Stimulated activated CD8-positive, alpha-beta memory T cell treated with anti-CD3 and anti-CD28 coated beads, Interleukin-7, amount 100 ng/mL, for 48 hours (primary cell): ENCODE measurements around the gene LRP1B.

Source experiments
- DNase-seq, 2 donors: peaks; one replicate each; pipeline ENCODE4 v3.0.0-alpha.2; 2020; ENCODE audit warnings: low read depth in 1 of 2; ENCODE audit errors: extremely low read depth in 1 of 2

LRP1B gene

GRCh38 chr2:141364821-141365220 is 766.0 kb downstream of the LRP1B start:
- DNase-seq, result no peak

- no peak for DNase-seq
These were observed 768.5 kb downstream of the LRP1B start for GRCh38 chr2:141362311-141362710.

- no peak for DNase-seq
These were observed 782.3 kb downstream of the LRP1B start for GRCh38 chr2:141348481-141348880.

- DNase-seq, result no peak
These were observed 789.4 kb downstream of the LRP1B start for GRCh38 chr2:141341444-141341843.

GRCh38 chr2:141331127-141331526 is 799.7 kb downstream of the LRP1B start:
- no peak for DNase-seq

DNA sequence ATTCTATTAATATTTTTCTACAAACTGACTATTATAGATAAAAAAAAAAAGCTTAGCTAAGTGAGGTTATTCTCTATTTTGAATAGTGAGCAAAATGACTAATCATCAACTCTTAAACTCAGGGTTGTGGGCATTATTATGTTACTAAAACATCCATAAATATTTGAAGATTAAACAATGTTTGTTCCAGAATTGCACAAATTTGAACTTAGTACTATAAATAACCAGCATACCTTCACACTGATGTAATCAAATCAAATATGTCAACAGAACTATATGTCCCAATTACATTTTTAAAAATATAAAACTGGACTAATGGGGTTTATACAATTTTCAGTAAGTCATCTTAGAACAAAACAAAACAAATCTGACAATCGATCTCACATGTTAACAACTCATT is 800.9 kb downstream of the LRP1B start:
- DNase-seq, result no peak

DNA sequence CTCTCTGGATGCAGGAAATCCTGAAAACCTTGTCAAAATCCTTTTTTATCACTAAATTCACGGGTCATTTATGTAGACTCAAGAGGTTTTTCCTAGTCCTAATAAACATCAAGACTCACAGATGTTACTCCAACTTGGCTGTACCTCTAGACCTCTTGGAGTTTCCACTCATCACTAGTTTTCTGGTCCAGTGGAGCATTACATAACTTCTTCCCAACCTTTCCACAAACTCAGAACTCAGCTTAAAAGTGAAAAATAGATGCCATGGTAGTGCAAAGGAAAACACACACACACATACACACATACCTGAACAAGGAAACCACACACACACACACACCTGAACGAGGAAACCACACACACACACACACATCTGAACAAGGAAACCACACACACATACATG is 807.2 kb downstream of the LRP1B start:
- no peak for DNase-seq

GRCh38 chr2:141317986-141318385 is 812.8 kb downstream of the LRP1B start:
- DNase-seq, result no peak

DNA sequence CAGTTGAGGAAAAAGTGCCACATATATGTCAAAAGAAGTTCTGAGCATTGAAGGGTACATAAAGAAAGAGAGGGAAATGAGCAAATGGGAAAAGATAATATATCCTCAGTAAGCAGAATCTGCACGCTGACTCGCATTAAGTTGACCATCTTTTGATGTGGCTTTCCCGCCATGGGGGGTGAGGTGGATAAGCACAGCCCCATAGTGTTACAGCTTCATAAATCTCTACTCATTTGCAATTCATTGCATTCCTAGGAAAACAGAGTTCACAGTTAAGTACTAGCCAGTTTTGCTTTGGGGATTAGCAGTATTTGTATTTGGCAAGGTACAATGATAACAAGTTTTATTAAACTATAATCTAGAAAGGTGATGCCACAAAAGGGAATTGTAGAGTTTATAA is 814.2 kb downstream of the LRP1B start:
- DNase-seq, result no peak

GRCh38 chr2:141316103-141316502 is 814.7 kb downstream of the LRP1B start:
- DNase-seq, result no peak

GRCh38 chr2:141313972-141314371 is 816.8 kb downstream of the LRP1B start:
- no peak for DNase-seq

DNA sequence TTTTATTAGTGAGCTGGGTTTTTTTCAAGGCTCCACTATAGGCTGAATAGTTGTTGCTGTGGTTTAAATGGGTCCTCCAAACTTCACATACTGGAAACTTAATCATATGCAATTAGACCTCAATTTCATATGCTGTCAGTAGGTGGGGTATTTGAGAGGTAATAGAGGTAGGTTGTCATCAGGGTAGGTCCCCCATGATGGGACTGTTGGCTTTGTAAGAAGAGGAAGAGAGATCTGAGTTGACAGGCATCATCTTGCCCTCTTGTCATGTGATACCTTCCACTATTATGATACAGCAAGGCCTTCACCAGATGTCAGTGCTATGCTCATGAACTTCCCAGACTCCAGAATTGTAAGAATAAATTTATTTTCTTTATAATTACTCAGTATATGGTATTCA is 819.4 kb downstream of the LRP1B start:
- DNase-seq, result no peak

- no peak for DNase-seq
These were observed 824.4 kb downstream of the LRP1B start for GRCh38 chr2:141306368-141306767.

GRCh38 chr2:141301551-141301950 is 829.3 kb downstream of the LRP1B start:
- DNase-seq, result no peak

GRCh38 chr2:141280037-141280436 is 850.8 kb downstream of the LRP1B start:
- no peak for DNase-seq

DNA sequence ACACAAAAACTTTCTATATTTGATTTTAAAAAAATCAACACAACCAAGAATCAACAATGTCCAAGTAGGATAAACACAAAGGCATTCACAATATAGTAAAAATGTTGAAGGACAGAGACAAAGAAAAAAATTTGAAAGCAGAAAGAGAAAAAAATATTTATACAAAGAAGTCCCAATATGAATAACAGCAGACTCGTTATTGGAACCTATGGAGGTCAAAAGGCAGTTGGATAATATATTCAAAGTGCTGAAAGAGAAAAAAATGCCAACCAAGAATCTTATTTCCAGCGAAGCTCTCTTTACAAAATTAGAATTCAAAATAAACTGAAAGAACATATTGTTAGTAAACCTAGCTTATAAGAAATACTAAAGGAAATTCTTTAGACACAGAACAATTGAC is 859.5 kb downstream of the LRP1B start:
- DNase-seq, result no peak

DNA sequence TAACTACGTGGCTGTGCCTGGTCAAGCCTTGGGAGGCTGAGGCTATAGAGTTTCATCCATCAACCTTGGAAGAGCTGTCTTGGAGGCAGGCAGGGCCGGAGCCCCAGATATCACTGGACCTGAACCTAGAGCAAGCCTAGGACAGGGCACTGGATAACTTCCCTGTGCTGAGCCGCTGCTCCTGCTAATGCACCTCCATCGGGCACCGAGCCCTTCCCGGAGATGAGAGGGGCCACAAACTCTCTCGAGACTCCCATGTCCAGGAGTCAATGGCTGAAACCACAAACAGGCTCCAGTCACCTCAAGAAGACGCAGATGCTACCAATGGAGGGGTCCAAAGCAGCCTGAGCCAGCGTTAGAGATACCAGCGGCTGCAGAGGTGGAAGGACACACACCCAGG is 866.0 kb downstream of the LRP1B start:
- DNase-seq, result no peak

DNA sequence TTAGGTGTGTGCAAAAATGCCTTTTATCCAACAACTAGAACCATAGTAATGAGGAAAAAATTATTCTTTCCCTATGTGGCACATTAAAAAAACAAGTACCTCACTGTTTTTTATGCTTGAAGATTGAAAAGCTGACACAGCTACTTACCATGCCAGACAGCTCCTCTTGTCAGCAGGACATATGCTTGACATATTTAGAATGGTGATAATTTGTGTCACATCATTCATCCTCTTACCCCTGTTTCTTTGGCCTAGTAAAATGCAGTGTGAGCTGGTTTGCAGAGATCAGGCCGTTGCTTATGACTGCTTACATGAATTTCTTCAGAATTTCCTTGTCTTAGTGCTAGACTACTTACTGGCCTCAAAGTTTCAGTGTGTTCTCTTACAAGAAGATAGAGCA is 869.9 kb downstream of the LRP1B start:
- DNase-seq, result no peak

DNA sequence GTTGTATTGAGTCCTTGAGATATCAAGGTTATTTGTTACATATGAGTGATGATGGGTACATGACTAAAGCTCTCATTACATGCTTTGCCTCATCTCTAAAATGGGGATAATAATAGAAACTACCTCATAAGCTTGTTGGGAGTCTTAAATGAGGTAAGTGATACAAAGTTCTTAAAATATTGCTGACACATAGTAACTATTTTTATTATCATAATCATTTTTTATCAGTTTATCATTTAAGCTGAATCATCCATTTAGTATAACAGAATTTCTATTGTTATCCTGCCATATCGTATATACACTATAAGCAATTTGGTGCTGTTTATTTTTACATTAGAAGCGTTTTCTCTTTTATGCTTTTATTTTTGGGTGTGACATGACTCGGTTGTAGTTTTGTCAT is 871.1 kb downstream of the LRP1B start:
- DNase-seq, result no peak

GRCh38 chr2:141242008-141242407 is 888.8 kb downstream of the LRP1B start:
- no peak for DNase-seq

GRCh38 chr2:141226560-141226959 is 904.3 kb downstream of the LRP1B start:
- no peak for DNase-seq

- no peak for DNase-seq
These were observed 923.8 kb downstream of the LRP1B start for GRCh38 chr2:141207036-141207385.

DNA sequence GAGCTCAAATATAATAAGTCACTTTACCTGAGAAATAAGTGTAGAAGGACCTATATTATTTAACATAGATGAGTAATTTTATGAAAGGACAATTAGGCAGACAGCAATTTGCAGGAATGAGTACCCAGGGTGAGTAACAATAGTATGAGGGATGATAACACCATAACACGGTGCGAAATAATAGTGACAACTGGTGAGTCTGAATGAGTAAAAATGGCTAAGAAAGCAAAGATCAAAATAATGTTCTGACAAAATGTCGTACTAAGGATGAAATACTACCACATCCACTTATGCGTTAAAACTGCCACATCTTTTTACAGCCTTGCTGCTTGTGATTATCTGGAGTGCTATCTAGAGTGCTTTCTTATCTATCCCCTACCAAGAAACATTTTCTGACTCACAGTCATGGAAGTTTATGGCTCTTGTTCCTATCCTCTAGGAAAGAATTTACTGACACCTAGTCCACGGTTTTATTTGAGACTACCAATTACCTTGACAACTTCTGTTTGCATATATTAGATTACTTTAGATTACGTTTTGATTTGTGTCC is 929.7 kb downstream of the LRP1B start:
- DNase-seq, result no peak

- DNase-seq, result no peak
These were observed 930.6 kb downstream of the LRP1B start for GRCh38 chr2:141200191-141200590.
